T47D (cell line): ENCODE results near the gene PCDHGB3.
"Not testable (repeated sequence)": the region's sequence is repeated elsewhere in the genome, so short reads cannot be mapped to it uniquely, and the experiment has no call there.

Source experiments
- DNase-seq, 2 experiments: peaks; one replicate each; pipeline versions ENCODE4 v3.0.0 to v3.0.0-alpha.2; 2011 to 2012; ENCODE audit warnings: low read depth in 1 of 2, low spot score in 1 of 2
- JUND ChIP-seq: IDR thresholded peaks from 2 replicates; pipeline ENCODE4 v1.6.1; 2012; ENCODE audit warnings: low read depth
- in situ Hi-C: cut with HindIII; loops from 2 replicates; pipeline ENCODE4 v1.10.0; 2016; ENCODE audit warnings: low sequenced_read_pairs, low pct_unique_long_range_greater_than_20kb

Gene PCDHGB3

DNA sequence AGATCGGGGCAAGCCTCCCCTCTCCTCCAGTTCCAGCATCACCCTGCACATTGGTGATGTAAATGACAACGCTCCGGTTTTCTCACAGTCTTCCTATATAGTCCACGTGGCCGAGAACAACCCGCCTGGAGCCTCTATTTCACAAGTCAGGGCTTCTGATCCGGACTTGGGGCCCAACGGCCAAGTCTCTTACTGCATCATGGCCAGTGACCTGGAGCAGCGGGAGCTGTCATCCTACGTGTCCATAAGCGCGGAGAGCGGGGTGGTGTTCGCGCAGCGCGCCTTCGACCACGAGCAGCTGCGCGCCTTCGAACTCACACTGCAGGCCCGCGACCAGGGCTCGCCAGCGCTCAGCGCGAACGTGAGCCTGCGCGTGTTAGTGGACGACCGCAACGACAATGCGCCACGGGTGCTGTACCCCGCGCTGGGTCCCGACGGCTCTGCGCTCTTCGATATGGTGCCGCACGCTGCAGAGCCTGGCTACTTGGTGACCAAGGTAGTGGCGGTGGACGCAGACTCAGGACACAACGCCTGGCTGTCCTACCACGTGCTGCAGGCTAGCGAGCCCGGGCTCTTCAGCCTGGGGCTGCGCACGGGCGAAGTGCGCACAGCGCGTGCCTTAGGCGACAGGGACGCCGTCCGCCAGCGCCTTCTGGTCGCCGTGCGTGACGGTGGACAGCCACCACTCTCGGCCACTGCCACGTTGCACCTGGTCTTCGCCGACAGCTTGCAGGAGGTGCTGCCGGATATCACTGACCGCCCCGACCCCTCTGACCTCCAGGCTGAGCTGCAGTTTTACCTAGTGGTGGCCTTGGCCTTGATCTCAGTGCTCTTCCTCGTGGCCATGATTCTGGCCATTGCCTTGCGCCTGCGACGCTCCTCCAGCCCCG lies 19.4 kb downstream of the PCDHGB3 start:
- DNase-seq = no peak

DNA sequence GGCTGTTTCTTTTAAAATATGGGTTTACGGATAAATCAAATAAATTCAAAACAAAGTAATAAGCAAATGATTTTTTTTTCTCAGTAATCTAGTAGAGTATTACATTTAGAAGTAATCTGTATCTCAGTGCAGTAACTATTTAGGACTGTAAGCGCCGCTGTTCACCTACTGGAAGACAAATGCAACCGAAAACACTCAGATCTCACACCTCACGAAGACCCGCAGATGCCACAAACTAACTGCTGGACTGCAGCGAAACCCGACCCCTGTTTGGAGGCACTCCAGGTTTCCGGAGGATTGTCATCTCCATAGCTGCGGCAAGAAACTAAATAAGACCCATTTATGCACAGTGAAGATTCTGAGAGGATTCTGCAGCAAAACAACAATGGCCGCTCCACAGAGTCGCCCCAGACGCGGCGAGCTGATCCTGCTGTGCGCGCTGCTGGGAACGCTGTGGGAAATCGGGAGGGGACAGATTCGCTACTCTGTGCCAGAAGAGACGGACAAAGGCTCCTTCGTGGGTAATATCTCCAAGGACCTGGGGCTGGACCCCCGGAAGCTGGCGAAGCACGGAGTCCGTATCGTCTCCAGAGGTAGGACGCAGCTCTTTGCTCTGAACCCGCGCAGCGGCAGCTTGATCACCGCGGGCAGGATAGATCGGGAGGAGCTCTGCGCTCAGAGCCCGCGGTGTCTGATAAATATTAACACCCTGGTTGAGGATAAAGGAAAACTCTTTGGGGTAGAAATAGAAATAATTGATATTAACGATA lies 22.6 kb downstream of the PCDHGB3 start, which contains the start of gene PCDHGA8:
TSS of gene PCDHGA8 (plus strand) at position 205 of the 770 bp plus-strand sequence. CDS start at position 386, 181 bp downstream.
- TF ChIP-seq JUND = no peak
- no peak for DNase-seq
- in situ Hi-C loops = no loop called here

More for the DNA sequence above, 19.4 kb downstream of the PCDHGB3 start:
- in situ Hi-C loops = no loop called here
- no peak for TF ChIP-seq JUND

- in situ Hi-C loops = no loop called here
Observed at GRCh38 chr5:141393267-141393666, 23.2 kb downstream of the PCDHGB3 start.

DNA sequence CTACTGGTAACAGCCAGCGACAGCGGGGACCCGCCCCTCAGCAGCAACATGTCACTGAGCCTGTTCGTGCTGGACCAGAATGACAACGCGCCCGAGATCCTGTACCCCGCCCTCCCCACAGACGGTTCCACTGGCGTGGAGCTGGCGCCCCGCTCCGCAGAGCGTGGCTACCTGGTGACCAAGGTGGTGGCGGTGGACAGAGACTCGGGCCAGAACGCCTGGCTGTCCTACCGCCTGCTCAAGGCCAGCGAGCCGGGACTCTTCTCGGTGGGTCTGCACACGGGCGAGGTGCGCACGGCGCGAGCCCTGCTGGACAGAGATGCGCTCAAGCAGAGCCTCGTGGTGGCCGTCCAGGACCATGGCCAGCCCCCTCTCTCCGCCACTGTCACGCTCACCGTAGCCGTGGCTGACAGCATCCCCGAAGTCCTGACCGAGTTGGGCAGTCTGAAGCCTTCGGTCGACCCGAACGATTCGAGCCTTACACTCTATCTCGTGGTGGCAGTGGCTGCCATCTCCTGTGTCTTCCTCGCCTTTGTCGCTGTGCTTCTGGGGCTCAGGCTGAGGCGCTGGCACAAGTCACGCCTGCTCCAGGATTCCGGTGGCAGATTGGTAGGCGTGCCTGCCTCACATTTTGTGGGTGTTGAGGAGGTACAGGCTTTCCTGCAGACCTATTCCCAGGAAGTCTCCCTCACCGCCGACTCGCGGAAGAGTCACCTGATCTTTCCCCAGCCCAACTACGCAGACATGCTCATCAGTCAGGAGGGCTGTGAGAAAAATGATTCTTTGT lies 24.6 kb downstream of the PCDHGB3 start:
- in situ Hi-C loops, DNase-seq: not testable (repeated sequence)

More at GRCh38 chr5:141393267-141393666, 23.2 kb downstream of the PCDHGB3 start:
- no peak for TF ChIP-seq JUND
- no peak for DNase-seq

DNA sequence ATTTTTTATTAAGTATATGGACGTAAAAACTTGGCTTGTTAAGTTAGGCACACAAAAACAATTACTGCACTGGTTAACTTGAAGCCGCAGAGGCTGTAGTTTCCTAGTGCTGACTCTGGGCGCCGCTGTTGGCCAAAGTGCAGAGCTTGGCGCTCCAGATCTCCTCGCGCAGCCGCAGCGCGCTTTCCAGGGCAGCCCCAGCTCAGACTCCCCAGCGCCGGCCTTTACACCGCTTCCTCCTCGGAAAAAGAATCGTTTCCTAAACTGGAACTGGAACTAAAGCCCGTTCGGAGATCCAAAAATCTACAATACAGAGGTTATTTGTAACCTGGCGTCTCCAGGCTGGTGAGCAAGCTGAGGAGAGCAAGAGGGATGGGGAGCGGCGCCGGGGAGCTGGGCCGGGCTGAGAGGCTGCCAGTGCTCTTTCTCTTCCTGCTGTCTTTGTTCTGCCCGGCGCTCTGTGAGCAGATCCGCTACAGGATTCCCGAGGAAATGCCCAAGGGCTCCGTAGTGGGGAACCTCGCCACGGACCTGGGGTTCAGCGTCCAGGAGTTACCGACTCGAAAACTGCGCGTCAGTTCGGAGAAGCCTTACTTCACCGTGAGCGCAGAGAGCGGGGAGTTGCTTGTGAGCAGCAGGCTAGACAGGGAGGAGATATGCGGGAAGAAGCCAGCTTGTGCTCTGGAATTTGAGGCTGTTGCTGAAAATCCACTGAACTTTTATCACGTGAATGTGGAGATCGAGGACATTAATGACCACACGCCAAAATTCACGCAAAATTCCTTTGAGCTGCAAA lies 27.9 kb downstream of the PCDHGB3 start, which contains the start of gene PCDHGB5:
TSS of gene PCDHGB5 (plus strand) at position 192 of the 796 bp plus-strand sequence. CDS start at position 373, 181 bp downstream.
- peak; percentile 85 to 93 for DNase-seq
- in situ Hi-C loops = not testable (repeated sequence)

DNA sequence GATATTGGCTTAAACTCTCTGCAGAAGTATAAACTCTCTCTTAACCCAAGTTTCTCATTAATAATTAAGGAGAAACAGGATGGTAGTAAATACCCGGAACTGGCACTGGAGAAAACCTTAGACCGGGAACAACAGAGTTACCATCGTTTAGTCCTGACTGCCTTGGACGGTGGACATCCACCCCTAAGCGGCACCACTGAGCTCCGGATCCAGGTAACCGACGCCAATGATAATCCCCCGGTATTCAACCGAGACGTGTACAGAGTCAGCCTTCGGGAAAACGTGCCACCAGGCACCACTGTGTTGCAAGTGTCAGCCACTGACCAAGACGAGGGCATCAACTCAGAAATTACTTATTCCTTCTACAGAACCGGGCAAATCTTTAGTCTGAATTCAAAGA lies 28.6 kb downstream of the PCDHGB3 start:
- no peak for DNase-seq
- TF ChIP-seq JUND = no peak
- in situ Hi-C loops = no loop called here

DNA sequence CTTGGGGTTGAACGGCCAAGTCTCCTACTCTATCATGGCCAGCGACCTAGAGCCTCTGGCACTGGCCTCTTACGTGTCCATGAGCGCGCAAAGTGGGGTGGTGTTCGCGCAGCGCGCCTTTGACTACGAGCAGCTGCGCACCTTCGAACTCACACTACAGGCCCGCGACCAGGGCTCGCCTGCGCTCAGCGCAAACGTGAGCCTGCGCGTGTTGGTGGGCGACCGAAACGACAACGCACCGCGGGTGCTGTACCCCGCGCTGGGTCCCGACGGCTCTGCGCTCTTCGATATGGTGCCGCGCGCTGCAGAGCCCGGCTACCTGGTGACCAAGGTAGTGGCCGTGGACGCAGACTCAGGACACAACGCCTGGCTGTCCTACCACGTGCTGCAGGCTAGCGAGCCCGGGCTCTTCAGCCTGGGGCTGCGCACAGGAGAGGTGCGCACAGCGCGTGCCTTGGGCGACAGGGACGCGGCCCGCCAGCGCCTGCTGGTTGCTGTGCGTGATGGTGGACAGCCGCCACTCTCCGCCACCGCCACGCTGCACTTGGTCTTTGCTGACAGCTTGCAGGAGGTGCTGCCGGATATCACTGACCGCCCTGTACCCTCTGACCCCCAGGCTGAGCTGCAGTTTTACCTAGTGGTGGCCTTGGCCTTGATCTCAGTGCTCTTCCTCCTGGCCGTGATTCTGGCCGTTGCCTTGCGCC lies 29.7 kb downstream of the PCDHGB3 start:
- no peak for DNase-seq
- in situ Hi-C loops = no loop called here
- no peak for TF ChIP-seq JUND

GRCh38 chr5:141402553-141403243 lies 32.7 kb downstream of the PCDHGB3 start, which contains the start of gene PCDHGA9:
Gene PCDHGA9, plus strand, starts transcription at chr5:141402778. Its CDS starts 175 bp downstream, at chr5:141402953.
- in situ Hi-C loops = no loop called here
- no peak for TF ChIP-seq JUND
- no peak for DNase-seq

DNA sequence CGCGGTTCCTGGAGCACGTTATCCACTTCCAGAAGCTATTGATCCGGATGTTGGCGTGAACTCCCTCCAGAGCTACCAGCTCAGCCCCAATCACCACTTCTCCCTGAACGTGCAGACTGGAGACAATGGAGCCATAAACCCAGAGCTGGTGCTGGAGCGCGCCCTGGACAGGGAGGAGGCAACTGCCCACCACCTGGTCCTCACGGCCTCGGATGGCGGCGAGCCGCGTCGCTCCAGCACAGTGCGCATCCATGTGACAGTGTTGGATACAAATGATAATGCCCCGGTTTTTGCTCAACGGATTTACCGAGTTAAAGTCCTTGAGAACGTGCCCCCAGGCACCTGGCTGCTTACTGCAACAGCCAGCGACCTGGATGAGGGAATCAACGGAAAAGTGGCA lies 33.3 kb downstream of the PCDHGB3 start:
- DNase-seq = no peak
- no peak for TF ChIP-seq JUND
- in situ Hi-C loops = no loop called here

DNA sequence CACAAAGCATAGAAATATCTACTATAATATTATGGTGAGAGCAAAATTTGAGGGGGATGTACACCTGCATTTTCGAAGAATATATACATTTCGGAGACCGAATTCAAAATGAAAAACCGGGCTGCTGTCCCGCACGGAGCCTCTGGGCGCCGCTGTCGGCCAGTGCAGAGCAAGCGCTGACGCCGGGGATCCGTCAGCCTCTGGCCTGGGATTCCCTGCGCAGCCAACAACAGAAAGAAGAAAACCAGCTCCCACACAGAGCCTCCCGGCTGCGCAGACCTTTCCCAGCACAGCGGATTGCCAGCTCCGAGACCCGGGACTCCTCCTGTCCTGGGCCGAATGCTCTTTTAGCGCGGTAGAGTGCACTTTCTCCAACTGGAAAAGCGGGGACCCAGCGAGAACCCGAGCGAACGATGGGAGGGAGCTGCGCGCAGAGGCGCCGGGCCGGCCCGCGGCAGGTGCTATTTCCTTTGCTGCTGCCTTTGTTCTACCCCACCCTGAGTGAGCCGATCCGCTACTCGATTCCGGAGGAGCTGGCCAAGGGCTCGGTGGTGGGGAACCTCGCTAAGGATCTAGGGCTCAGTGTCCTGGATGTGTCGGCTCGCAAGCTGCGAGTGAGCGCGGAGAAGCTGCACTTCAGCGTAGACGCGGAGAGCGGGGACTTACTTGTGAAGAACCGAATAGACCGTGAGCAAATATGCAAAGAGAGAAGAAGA lies 37.9 kb downstream of the PCDHGB3 start, which contains the start of gene PCDHGB6:
TSS of gene PCDHGB6 (plus strand) at position 232 of the 716 bp plus-strand sequence. CDS start at position 414, 182 bp downstream.
- in situ Hi-C loops, DNase-seq: not testable (repeated sequence)
